ENCODE measurements around the gene MYO18B. TPM values are rescaled to one million over a fixed set of nuclear protein-coding genes. Genes with fewer than 3 reads are reported as not detected.

MYO18B gene
- total and polyA plus RNA-seq, 2 of the 8 experiments (the other 6 are each of a cell fraction or from before 2014, with no cell fraction given), result 0.62 to 0.78 TPM

DNA sequence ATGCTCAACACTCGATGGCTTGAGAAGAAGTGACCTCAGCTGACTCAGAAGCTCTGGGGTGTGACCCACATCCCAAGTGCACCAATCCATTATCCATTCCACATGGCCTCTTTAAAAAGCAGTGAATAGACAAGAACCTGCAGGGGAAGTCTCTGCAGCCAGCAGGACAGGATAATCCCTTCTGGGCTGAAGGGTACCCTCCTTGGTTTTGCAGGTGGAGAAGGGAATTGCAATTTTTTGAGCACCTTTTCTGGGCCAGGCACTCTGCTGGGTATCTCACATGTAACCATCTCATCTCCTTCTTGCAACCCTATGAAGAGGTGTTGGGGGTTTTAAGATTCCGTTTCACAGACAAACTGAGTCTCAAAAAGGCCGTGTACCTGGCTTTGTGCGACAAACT is 76.6 kb downstream of the MYO18B start:
- POLR2A ChIA-PET (ENCODE audit: partially characterized antibody), result no interaction called here

More for the DNA sequence above, 76.6 kb downstream of the MYO18B start:
- Histone ChIP-seq H3K56ac (replicated peaks; ENCODE audit: insufficient read length, low read depth, low read length) (no peak overlapping the region), H3K9me3 (ENCODE audit: insufficient read depth in 2 of 2, low read depth in 1 of 2, low read length in 1 of 2) (peaks cover 7 to 10% of the 10 kb centered on the region in 2 experiments; a peak in 2 of 4 replicates), H3K4me3 (ENCODE audit: extremely low read depth in 1 of 4, insufficient read depth in 2 of 4, low read depth in 3 of 4, low read length in 4 of 4) (no peak overlapping the region), H3K23me2 (ENCODE audit: low read depth, low read length) (peaks cover 2% of the 10 kb centered on the region; the same call in 1 of the 2 replicates), H3K36me3 (ENCODE audit: control insufficient read depth in 2 of 4, insufficient read depth in 4 of 4, low read length in 3 of 4) (no peaks in the 10 kb centered on the region), H2BK20ac (ENCODE audit: low read length) (no peak overlapping the region), H3K18ac (ENCODE audit: extremely low read depth, low read length) (no peak overlapping the region), H2AK5ac (ENCODE audit: low read depth, low read length) (no peak overlapping the region), H3K9ac (replicated peaks in 1 of 4; ENCODE audit: extremely low read depth in 1 of 4, low read depth in 3 of 4, low read length in 3 of 4) (no peak overlapping the region), H4K8ac (ENCODE audit: extremely low read depth, insufficient read depth, low read length) (no peak overlapping the region), H3K79me1 (ENCODE audit: low read depth, low read length) (no peaks in the 10 kb centered on the region), H2BK120ac (replicated peaks; ENCODE audit: low read depth, low read length) (no peak overlapping the region), H4K5ac (ENCODE audit: insufficient read length, low read depth, low read length) (no peak overlapping the region), H4K91ac (replicated peaks; ENCODE audit: insufficient read length, low read length) (no peak overlapping the region), H3K4me2 (ENCODE audit: insufficient read depth in 1 of 2, low read depth in 2 of 2, low read length in 2 of 2) (no peak overlapping the region), H3K4ac (replicated peaks; ENCODE audit: insufficient read length, low read depth, low read length) (no peak overlapping the region), H3K27ac (ENCODE audit: low read depth, low read length) (no peak overlapping the region), H2BK15ac (ENCODE audit: low read length) (no peak overlapping the region), H2BK5ac (ENCODE audit: low read depth, low read length) (no peak overlapping the region), H3K23ac (ENCODE audit: insufficient read length) (no peak overlapping the region), H2BK12ac (ENCODE audit: low read depth, low read length) (no peak overlapping the region), H2AFZ (ENCODE audit: low read length) (no peak overlapping the region), H3K14ac (ENCODE audit: insufficient read length) (no peak overlapping the region), H3K4me1 (replicated peaks in 1 of 4; ENCODE audit: control insufficient read depth in 3 of 4, insufficient read depth in 4 of 4, low read length in 3 of 4) (no peaks in the 10 kb centered on the region), H3K79me2 (ENCODE audit: control insufficient read depth in 1 of 2, insufficient read depth in 2 of 2, low read length in 2 of 2) (no peaks in the 10 kb centered on the region), H3K27me3 (replicated peaks in 1 of 4; ENCODE audit: control insufficient read depth in 3 of 4, extremely low read depth in 1 of 4, insufficient read depth in 3 of 4, low read length in 3 of 4) (no peaks in the 10 kb centered on the region), H4K20me1 (replicated peaks in 1 of 2; ENCODE audit: control insufficient read depth in 1 of 2, insufficient read depth in 2 of 2, low read length in 2 of 2) (no peaks in the 10 kb centered on the region)
- TF ChIP-seq BCL11A (IDR thresholded peaks at IDR 0.05; ENCODE audit: low read depth in 2 of 2, low read length in 2 of 2), result no peak
- no peak for TF ChIP-seq TBP (IDR thresholded peaks at IDR 0.05; ENCODE audit: low read depth, low read length)
- TF ChIP-seq, protein P1, sequence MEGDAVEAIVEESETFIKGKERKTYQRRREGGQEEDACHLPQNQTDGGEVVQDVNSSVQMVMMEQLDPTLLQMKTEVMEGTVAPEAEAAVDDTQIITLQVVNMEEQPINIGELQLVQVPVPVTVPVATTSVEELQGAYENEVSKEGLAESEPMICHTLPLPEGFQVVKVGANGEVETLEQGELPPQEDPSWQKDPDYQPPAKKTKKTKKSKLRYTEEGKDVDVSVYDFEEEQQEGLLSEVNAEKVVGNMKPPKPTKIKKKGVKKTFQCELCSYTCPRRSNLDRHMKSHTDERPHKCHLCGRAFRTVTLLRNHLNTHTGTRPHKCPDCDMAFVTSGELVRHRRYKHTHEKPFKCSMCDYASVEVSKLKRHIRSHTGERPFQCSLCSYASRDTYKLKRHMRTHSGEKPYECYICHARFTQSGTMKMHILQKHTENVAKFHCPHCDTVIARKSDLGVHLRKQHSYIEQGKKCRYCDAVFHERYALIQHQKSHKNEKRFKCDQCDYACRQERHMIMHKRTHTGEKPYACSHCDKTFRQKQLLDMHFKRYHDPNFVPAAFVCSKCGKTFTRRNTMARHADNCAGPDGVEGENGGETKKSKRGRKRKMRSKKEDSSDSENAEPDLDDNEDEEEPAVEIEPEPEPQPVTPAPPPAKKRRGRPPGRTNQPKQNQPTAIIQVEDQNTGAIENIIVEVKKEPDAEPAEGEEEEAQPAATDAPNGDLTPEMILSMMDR (IDR thresholded peaks at IDR 0.05; ENCODE audit: control extremely low read depth in 1 of 3, insufficient read depth in 1 of 3, low read depth in 1 of 3, low read length in 3 of 3), result peak in 2 of 3 experiments; percentile 1 to 15; a peak in 1 of 4 replicates
- TF ChIP-seq POU5F1 (IDR thresholded peaks at IDR 0.05; ENCODE audit: low read depth, low read length), result no peak
- TF ChIP-seq RAD21 (IDR thresholded peaks at IDR 0.05 in 1 of 2, conservative IDR thresholded peaks at IDR 0.05 in 1 of 2; ENCODE audit: low read depth in 2 of 2, low read length in 2 of 2), result no peak; a peak in 1 of 4 replicates
- TF ChIP-seq SIRT6 (IDR thresholded peaks at IDR 0.05; ENCODE audit: low read length), result no peak
- FAIRE-seq, result no peak
- CTCF ChIA-PET (ENCODE audit: partially characterized antibody), result interaction anchor here (0.6 to 2.8 kb wide), 7 partner anchors 9 to 354 kb away, joined by 3 to 11 read pairs (median 3); no protein-coding TSS in a partner anchor
- 80% methylated on average over 4 of the region's 4 CpGs; no CpG with 5 or more reads in 1 of the 2 experiments for WGBS, 2 experiments (ENCODE audit: extremely low coverage in 1 of 2, insufficient coverage in 1 of 2, insufficient read length in 1 of 2, insufficient replicate concordance in 2 of 2, low coverage in 1 of 2, low lambda C conversion rate in 2 of 2, missing lambda C conversion rate in 1 of 2)
- DNase-seq (ENCODE audit: low read depth in 1 of 2, low spot score in 2 of 2), result no peak
